H9 (cell line): Measurements from ENCODE around the gene AXIN2. TPM values are rescaled to one million over a fixed set of nuclear protein-coding genes. Genes with fewer than 3 reads are reported as not detected.

Experiments used
- DNase-seq: peaks from one replicate; pipeline ENCODE4 v3.0.0-alpha.2; 2017
- H2AFZ ChIP-seq: one replicate; pipeline ENCODE4 v1.6.1; 2013; ENCODE audit warnings: mild to moderate bottlenecking, low read length, control low read depth, moderate library complexity
- H2AK5ac ChIP-seq: 2 replicates; pipeline ENCODE4 v1.6.1; 2013; ENCODE audit warnings: low read length, control low read depth, mixed read lengths; ENCODE audit not compliant: insufficient read length
- H2BK120ac ChIP-seq: one replicate; pipeline ENCODE4 v1.6.1; 2013; ENCODE audit warnings: low read depth, mild to moderate bottlenecking, low read length, control low read depth, inconsistent platforms; ENCODE audit not compliant: poor library complexity, severe bottlenecking
- H2BK12ac ChIP-seq: 2 replicates; pipeline ENCODE4 v1.6.1; 2013; ENCODE audit warnings: low read length, control low read depth, mixed read lengths, low read depth; ENCODE audit not compliant: insufficient read length
- H2BK15ac ChIP-seq: 2 replicates; pipeline ENCODE4 v1.6.1; 2013; ENCODE audit warnings: low read depth, low read length, control low read depth
- H2BK20ac ChIP-seq: one replicate; pipeline ENCODE4 v1.6.1; 2013; ENCODE audit warnings: low read depth, mild to moderate bottlenecking, low read length, control low read depth, inconsistent platforms; ENCODE audit not compliant: poor library complexity, severe bottlenecking
- H2BK5ac ChIP-seq: 2 replicates; pipeline ENCODE4 v1.6.1; 2013; ENCODE audit warnings: low read length, control low read depth, mixed read lengths; ENCODE audit not compliant: insufficient read length
- H3K14ac ChIP-seq: 2 replicates; pipeline ENCODE4 v1.6.1; 2013; ENCODE audit warnings: low read length, control low read depth; ENCODE audit not compliant: insufficient read depth
- H3K18ac ChIP-seq: 2 replicates; pipeline ENCODE4 v1.6.1; 2013; ENCODE audit warnings: low read depth, mild to moderate bottlenecking, mixed read lengths, low read length, control low read depth; ENCODE audit not compliant: insufficient read length
- H3K23ac ChIP-seq: 2 replicates; pipeline ENCODE4 v1.6.1; 2013; ENCODE audit warnings: low read length, control low read depth, mixed read lengths, low read depth; ENCODE audit not compliant: insufficient read length
- H3K23me2 ChIP-seq: 2 replicates; pipeline ENCODE4 v1.6.1; 2013; ENCODE audit warnings: low read depth, mild to moderate bottlenecking, mixed read lengths, low read length, control low read depth; ENCODE audit not compliant: insufficient read length, poor library complexity, severe bottlenecking
- H3K27ac ChIP-seq: 2 replicates; pipeline ENCODE4 v1.5.1; 2013; ENCODE audit warnings: low read length, control low read depth, mixed read lengths, low read depth; ENCODE audit not compliant: insufficient read length
- H3K27me3 ChIP-seq: 2 replicates; pipeline ENCODE4 v1.6.1; 2013; ENCODE audit warnings: low read length, control low read depth, inconsistent platforms; ENCODE audit not compliant: insufficient read depth
- H3K4ac ChIP-seq: 2 replicates; pipeline ENCODE4 v1.6.1; 2013; ENCODE audit warnings: low read depth, mild to moderate bottlenecking, control low read depth, inconsistent platforms, low read length, moderate library complexity
- H3K4me1 ChIP-seq: 2 replicates; pipeline ENCODE4 v1.6.1; 2013; ENCODE audit warnings: low read length, control low read depth, inconsistent platforms; ENCODE audit not compliant: insufficient read depth
- H3K4me2 ChIP-seq: 2 replicates; pipeline ENCODE4 v1.6.1; 2013; ENCODE audit warnings: low read length, control low read depth, mixed read lengths; ENCODE audit not compliant: insufficient read length, insufficient read depth
- H3K56ac ChIP-seq: 2 replicates; pipeline ENCODE4 v1.6.1; 2013; ENCODE audit warnings: low read depth, mild to moderate bottlenecking, mixed read lengths, low read length, control low read depth; ENCODE audit not compliant: insufficient read length
- H3K79me1 ChIP-seq: 2 replicates; pipeline ENCODE4 v1.6.1; 2013; ENCODE audit warnings: low read depth, mild to moderate bottlenecking, moderate library complexity, low read length, control low read depth, inconsistent platforms; ENCODE audit not compliant: insufficient read depth, poor library complexity, severe bottlenecking
- H3K79me2 ChIP-seq: 2 replicates; pipeline ENCODE4 v1.6.1; 2013; ENCODE audit warnings: low read length, control low read depth, inconsistent platforms; ENCODE audit not compliant: insufficient read depth
- H3K9ac ChIP-seq: 2 replicates; pipeline ENCODE4 v1.6.1; 2013; ENCODE audit warnings: low read length, control low read depth, mixed read lengths; ENCODE audit not compliant: insufficient read length; ENCODE audit errors: extremely low read depth
- H3K9me3 ChIP-seq: one replicate; pipeline ENCODE4 v1.6.1; 2013; ENCODE audit warnings: low read depth, low read length, inconsistent platforms; ENCODE audit not compliant: control insufficient read depth
- H3T11ph ChIP-seq: one replicate; pipeline ENCODE4 v1.6.1; 2013; ENCODE audit warnings: mild to moderate bottlenecking, low read length, control low read depth, inconsistent platforms
- H4K20me1 ChIP-seq: one replicate; pipeline ENCODE4 v1.6.1; 2013; ENCODE audit not compliant: control insufficient read depth, insufficient read length, insufficient read depth
- H4K5ac ChIP-seq: 2 replicates; pipeline ENCODE4 v1.6.1; 2013; ENCODE audit warnings: low read depth, mild to moderate bottlenecking, mixed read lengths, low read length, control low read depth; ENCODE audit not compliant: insufficient read length
- H4K8ac ChIP-seq: replicated peaks from 2 replicates; pipeline ENCODE4 v1.6.1; 2013; ENCODE audit warnings: low read length, control low read depth, mixed read lengths, low read depth; ENCODE audit not compliant: insufficient read length
- H4K91ac ChIP-seq: 2 replicates; pipeline ENCODE4 v1.6.1; 2013; ENCODE audit warnings: low read depth, mild to moderate bottlenecking, moderate library complexity, mixed read lengths, low read length, control low read depth; ENCODE audit not compliant: insufficient read length
- H3K27ac Mint-ChIP-seq, 3 experiments: 2 replicates in 2 of 3; 3 replicates in 1 of 3; pipeline ENCODE4 v1.8.0; 2020 to 2021; ENCODE audit warnings: mixed read lengths in 3 of 3, mild to moderate bottlenecking in 1 of 3, moderate library complexity in 1 of 3
- H3K27me3 Mint-ChIP-seq: 2 replicates; pipeline ENCODE4 v1.8.0; 2021; ENCODE audit warnings: low read depth, mild to moderate bottlenecking, moderate library complexity, mixed read lengths
- H3K36me3 Mint-ChIP-seq, 3 experiments: 2 replicates in 2 of 3; 3 replicates in 1 of 3; pipeline ENCODE4 v1.8.0; 2020 to 2021; ENCODE audit warnings: low read depth in 3 of 3, mixed read lengths in 3 of 3; ENCODE audit not compliant: insufficient read depth in 1 of 3
- H3K4me1 Mint-ChIP-seq, 2 experiments: 2 replicates each; pipeline ENCODE4 v1.8.0; 2020; ENCODE audit warnings: mixed read lengths in 2 of 2
- H3K4me3 Mint-ChIP-seq, 2 experiments: 2 replicates in 1 of 2; 3 replicates in 1 of 2; pipeline ENCODE4 v1.8.0; 2020 to 2021; ENCODE audit warnings: mild to moderate bottlenecking in 2 of 2, mixed read lengths in 2 of 2, moderate library complexity in 1 of 2
- H3K9me3 Mint-ChIP-seq, 2 experiments: 2 replicates in 1 of 2; 3 replicates in 1 of 2; pipeline ENCODE4 v1.8.0; 2020; ENCODE audit warnings: mild to moderate bottlenecking in 2 of 2, mixed read lengths in 2 of 2, moderate library complexity in 1 of 2
- CTCF ChIP-seq: fragments of 200-600 bp; sonication (generic); conservative IDR thresholded peaks from 3 replicates; pipeline ENCODE4 v1.8.0; 2021; ENCODE audit warnings: antibody characterized with exemption, mild to moderate bottlenecking
- WGBS: extraction: QIAGEN DNeasy Blood & Tissue Kit; methylation state at CpG from one replicate; pipeline ENCODE4 v1.1.7; 2013; ENCODE audit warnings: missing lambda C conversion rate, low lambda C conversion rate, mixed read lengths; ENCODE audit not compliant: insufficient read length; ENCODE audit errors: extremely low coverage; 5-methylcytosine and 5-hydroxymethylcytosine counted together
- total RNA-seq: library from RNA; stranded (reverse); gene quantifications from 2 replicates; pipeline ENCODE4 v1.2.1, GENCODE V29; 2021

AXIN2 gene
- total RNA-seq, 1 experiment from 2014 or later: 35.0 TPM

GRCh38 chr17:65560628-65561451 is 608 bp downstream of the AXIN2 start:
- no peak overlapping the region for H3K4ac ChIP-seq
- no peak overlapping the region for H3T11ph ChIP-seq
- Mint-ChIP-seq H3K36me3 (no peaks in the 10 kb centered on the region; a peak in 2 of 7 replicates), H3K27me3 (peaks cover 24% of the 10 kb centered on the region), H3K4me1 (peaks cover 20% of the 10 kb centered on the region in 2 experiments), H3K9me3 (no peaks in the 10 kb centered on the region), H3K4me3 (peak overlapping the region; percentile 53 to 78), H3K27ac (peak overlapping the region in 1 of 3 experiments; percentile 87; a peak in 1 of 7 replicates)
- no peak overlapping the region for H3K56ac ChIP-seq
- H2BK120ac ChIP-seq: no peak overlapping the region
- no peak overlapping the region for H2BK12ac ChIP-seq
- no peak overlapping the region for H4K8ac ChIP-seq
- H2AK5ac ChIP-seq: no peak overlapping the region
- H3K27ac ChIP-seq: no peak overlapping the region
- H3K9ac ChIP-seq: no peak overlapping the region
- H3K27me3 ChIP-seq: no peaks in the 10 kb centered on the region; the same call in 1 of the 2 replicates
- no CpG with 5 or more reads among the region's 113 CpGs for WGBS
- no peaks in the 10 kb centered on the region for H4K20me1 ChIP-seq
- no peak overlapping the region for H2BK15ac ChIP-seq
- H2BK20ac ChIP-seq: no peak overlapping the region
- H2AFZ ChIP-seq: no peak overlapping the region
- H4K5ac ChIP-seq: no peak overlapping the region
- H3K18ac ChIP-seq: no peak overlapping the region
- H3K79me2 ChIP-seq: peaks cover 12% of the 10 kb centered on the region; the same call in 1 of the 2 replicates
- H3K4me1 ChIP-seq: peaks cover 6% of the 10 kb centered on the region; the same call in 1 of the 2 replicates
- H3K4me2 ChIP-seq: peak overlapping the region; percentile 14
- H3K14ac ChIP-seq: no peak overlapping the region
- H3K23ac ChIP-seq: no peak overlapping the region
- H2BK5ac ChIP-seq: no peak overlapping the region
- no peaks in the 10 kb centered on the region for H3K9me3 ChIP-seq
- peaks cover 25% of the 10 kb centered on the region for H3K23me2 ChIP-seq
- peaks cover 17% of the 10 kb centered on the region for H3K79me1 ChIP-seq
- no peak overlapping the region for H4K91ac ChIP-seq
- no peak for TF ChIP-seq CTCF
- peak; percentile 95 for DNase-seq
